H9 (cell line): ENCODE measurements around the gene RARS1. TPM values are rescaled to one million over a fixed set of nuclear protein-coding genes. Genes with fewer than 3 reads are reported as not detected.

Source experiments
- DNase-seq: peaks from one replicate; pipeline ENCODE4 v3.0.0-alpha.2; 2017
- H2AFZ ChIP-seq: one replicate; pipeline ENCODE4 v1.6.1; 2013; ENCODE audit warnings: mild to moderate bottlenecking, low read length, control low read depth, moderate library complexity
- H2AK5ac ChIP-seq: 2 replicates; pipeline ENCODE4 v1.6.1; 2013; ENCODE audit warnings: low read length, control low read depth, mixed read lengths; ENCODE audit not compliant: insufficient read length
- H2BK120ac ChIP-seq: one replicate; pipeline ENCODE4 v1.6.1; 2013; ENCODE audit warnings: low read depth, mild to moderate bottlenecking, low read length, control low read depth, inconsistent platforms; ENCODE audit not compliant: poor library complexity, severe bottlenecking
- H2BK12ac ChIP-seq: 2 replicates; pipeline ENCODE4 v1.6.1; 2013; ENCODE audit warnings: low read length, control low read depth, mixed read lengths, low read depth; ENCODE audit not compliant: insufficient read length
- H2BK15ac ChIP-seq: 2 replicates; pipeline ENCODE4 v1.6.1; 2013; ENCODE audit warnings: low read depth, low read length, control low read depth
- H2BK20ac ChIP-seq: one replicate; pipeline ENCODE4 v1.6.1; 2013; ENCODE audit warnings: low read depth, mild to moderate bottlenecking, low read length, control low read depth, inconsistent platforms; ENCODE audit not compliant: poor library complexity, severe bottlenecking
- H2BK5ac ChIP-seq: 2 replicates; pipeline ENCODE4 v1.6.1; 2013; ENCODE audit warnings: low read length, control low read depth, mixed read lengths; ENCODE audit not compliant: insufficient read length
- H3K14ac ChIP-seq: 2 replicates; pipeline ENCODE4 v1.6.1; 2013; ENCODE audit warnings: low read length, control low read depth; ENCODE audit not compliant: insufficient read depth
- H3K18ac ChIP-seq: 2 replicates; pipeline ENCODE4 v1.6.1; 2013; ENCODE audit warnings: low read depth, mild to moderate bottlenecking, mixed read lengths, low read length, control low read depth; ENCODE audit not compliant: insufficient read length
- H3K23ac ChIP-seq: 2 replicates; pipeline ENCODE4 v1.6.1; 2013; ENCODE audit warnings: low read length, control low read depth, mixed read lengths, low read depth; ENCODE audit not compliant: insufficient read length
- H3K23me2 ChIP-seq: 2 replicates; pipeline ENCODE4 v1.6.1; 2013; ENCODE audit warnings: low read depth, mild to moderate bottlenecking, mixed read lengths, low read length, control low read depth; ENCODE audit not compliant: insufficient read length, poor library complexity, severe bottlenecking
- H3K27ac ChIP-seq: 2 replicates; pipeline ENCODE4 v1.5.1; 2013; ENCODE audit warnings: low read length, control low read depth, mixed read lengths, low read depth; ENCODE audit not compliant: insufficient read length
- H3K27me3 ChIP-seq: 2 replicates; pipeline ENCODE4 v1.6.1; 2013; ENCODE audit warnings: low read length, control low read depth, inconsistent platforms; ENCODE audit not compliant: insufficient read depth
- H3K4ac ChIP-seq: 2 replicates; pipeline ENCODE4 v1.6.1; 2013; ENCODE audit warnings: low read depth, mild to moderate bottlenecking, control low read depth, inconsistent platforms, low read length, moderate library complexity
- H3K4me1 ChIP-seq: 2 replicates; pipeline ENCODE4 v1.6.1; 2013; ENCODE audit warnings: low read length, control low read depth, inconsistent platforms; ENCODE audit not compliant: insufficient read depth
- H3K4me2 ChIP-seq: 2 replicates; pipeline ENCODE4 v1.6.1; 2013; ENCODE audit warnings: low read length, control low read depth, mixed read lengths; ENCODE audit not compliant: insufficient read length, insufficient read depth
- H3K56ac ChIP-seq: 2 replicates; pipeline ENCODE4 v1.6.1; 2013; ENCODE audit warnings: low read depth, mild to moderate bottlenecking, mixed read lengths, low read length, control low read depth; ENCODE audit not compliant: insufficient read length
- H3K79me1 ChIP-seq: 2 replicates; pipeline ENCODE4 v1.6.1; 2013; ENCODE audit warnings: low read depth, mild to moderate bottlenecking, moderate library complexity, low read length, control low read depth, inconsistent platforms; ENCODE audit not compliant: insufficient read depth, poor library complexity, severe bottlenecking
- H3K79me2 ChIP-seq: 2 replicates; pipeline ENCODE4 v1.6.1; 2013; ENCODE audit warnings: low read length, control low read depth, inconsistent platforms; ENCODE audit not compliant: insufficient read depth
- H3K9ac ChIP-seq: 2 replicates; pipeline ENCODE4 v1.6.1; 2013; ENCODE audit warnings: low read length, control low read depth, mixed read lengths; ENCODE audit not compliant: insufficient read length; ENCODE audit errors: extremely low read depth
- H3K9me3 ChIP-seq: one replicate; pipeline ENCODE4 v1.6.1; 2013; ENCODE audit warnings: low read depth, low read length, inconsistent platforms; ENCODE audit not compliant: control insufficient read depth
- H3T11ph ChIP-seq: one replicate; pipeline ENCODE4 v1.6.1; 2013; ENCODE audit warnings: mild to moderate bottlenecking, low read length, control low read depth, inconsistent platforms
- H4K20me1 ChIP-seq: one replicate; pipeline ENCODE4 v1.6.1; 2013; ENCODE audit not compliant: control insufficient read depth, insufficient read length, insufficient read depth
- H4K5ac ChIP-seq: 2 replicates; pipeline ENCODE4 v1.6.1; 2013; ENCODE audit warnings: low read depth, mild to moderate bottlenecking, mixed read lengths, low read length, control low read depth; ENCODE audit not compliant: insufficient read length
- H4K8ac ChIP-seq: replicated peaks from 2 replicates; pipeline ENCODE4 v1.6.1; 2013; ENCODE audit warnings: low read length, control low read depth, mixed read lengths, low read depth; ENCODE audit not compliant: insufficient read length
- H4K91ac ChIP-seq: 2 replicates; pipeline ENCODE4 v1.6.1; 2013; ENCODE audit warnings: low read depth, mild to moderate bottlenecking, moderate library complexity, mixed read lengths, low read length, control low read depth; ENCODE audit not compliant: insufficient read length
- H3K27ac Mint-ChIP-seq, 3 experiments: 2 replicates in 2 of 3; 3 replicates in 1 of 3; pipeline ENCODE4 v1.8.0; 2020 to 2021; ENCODE audit warnings: mixed read lengths in 3 of 3, mild to moderate bottlenecking in 1 of 3, moderate library complexity in 1 of 3
- H3K27me3 Mint-ChIP-seq: 2 replicates; pipeline ENCODE4 v1.8.0; 2021; ENCODE audit warnings: low read depth, mild to moderate bottlenecking, moderate library complexity, mixed read lengths
- H3K36me3 Mint-ChIP-seq, 3 experiments: 2 replicates in 2 of 3; 3 replicates in 1 of 3; pipeline ENCODE4 v1.8.0; 2020 to 2021; ENCODE audit warnings: low read depth in 3 of 3, mixed read lengths in 3 of 3; ENCODE audit not compliant: insufficient read depth in 1 of 3
- H3K4me1 Mint-ChIP-seq, 2 experiments: 2 replicates each; pipeline ENCODE4 v1.8.0; 2020; ENCODE audit warnings: mixed read lengths in 2 of 2
- H3K4me3 Mint-ChIP-seq, 2 experiments: 2 replicates in 1 of 2; 3 replicates in 1 of 2; pipeline ENCODE4 v1.8.0; 2020 to 2021; ENCODE audit warnings: mild to moderate bottlenecking in 2 of 2, mixed read lengths in 2 of 2, moderate library complexity in 1 of 2
- H3K9me3 Mint-ChIP-seq, 2 experiments: 2 replicates in 1 of 2; 3 replicates in 1 of 2; pipeline ENCODE4 v1.8.0; 2020; ENCODE audit warnings: mild to moderate bottlenecking in 2 of 2, mixed read lengths in 2 of 2, moderate library complexity in 1 of 2
- CTCF ChIP-seq: fragments of 200-600 bp; sonication (generic); conservative IDR thresholded peaks from 3 replicates; pipeline ENCODE4 v1.8.0; 2021; ENCODE audit warnings: antibody characterized with exemption, mild to moderate bottlenecking
- WGBS: extraction: QIAGEN DNeasy Blood & Tissue Kit; methylation state at CpG from one replicate; pipeline ENCODE4 v1.1.7; 2013; ENCODE audit warnings: missing lambda C conversion rate, low lambda C conversion rate, mixed read lengths; ENCODE audit not compliant: insufficient read length; ENCODE audit errors: extremely low coverage; 5-methylcytosine and 5-hydroxymethylcytosine counted together
- total RNA-seq: library from RNA; stranded (reverse); gene quantifications from 2 replicates; pipeline ENCODE4 v1.2.1, GENCODE V29; 2021

RARS1 gene
- total RNA-seq, 1 experiment from 2014 or later = 108 TPM

DNA sequence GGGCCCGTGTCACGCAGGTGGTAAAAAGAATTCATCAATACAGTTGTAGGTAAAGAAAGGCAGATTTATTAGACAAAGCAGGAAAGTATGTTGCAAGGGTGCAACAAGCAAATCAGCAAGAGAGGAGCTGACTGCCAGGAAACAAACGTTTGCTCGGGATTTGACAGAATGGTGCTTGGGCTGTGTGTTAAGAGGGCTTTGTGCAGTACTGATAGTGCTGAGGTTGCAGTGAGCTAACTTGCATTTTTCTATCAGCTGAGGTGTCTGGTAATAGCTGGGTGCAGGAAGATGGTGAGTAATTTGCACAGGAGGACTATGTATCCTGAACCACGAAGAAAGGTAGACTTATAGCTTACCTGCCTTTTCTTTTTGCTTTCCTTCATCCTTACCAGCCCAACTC lies 3.9 kb upstream of the RARS1 start:
- Histone ChIP-seq H4K5ac (no peak overlapping the region), H2BK15ac (no peak overlapping the region), H3K9me3 (no peaks in the 10 kb centered on the region), H4K91ac (no peak overlapping the region), H2BK20ac (no peak overlapping the region), H3K23ac (no peak overlapping the region), H2AK5ac (no peak overlapping the region), H3K27me3 (no peaks in the 10 kb centered on the region), H3T11ph (no peak overlapping the region), H3K4me1 (0 out of 2 replicates have a peak, but pooled peaks cover 2% of the 10 kb centered on the region), H3K4ac (no peak overlapping the region), H4K20me1 (no peaks in the 10 kb centered on the region), H3K27ac (no peak overlapping the region), H3K79me1 (no peaks in the 10 kb centered on the region), H3K18ac (no peak overlapping the region), H2BK5ac (no peak overlapping the region), H3K4me2 (no peak overlapping the region), H2AFZ (no peak overlapping the region), H3K14ac (no peak overlapping the region), H3K9ac (no peak overlapping the region), H4K8ac (no peak overlapping the region), H3K23me2 (no peaks in the 10 kb centered on the region), H3K56ac (no peak overlapping the region), H3K79me2 (no peaks in the 10 kb centered on the region), H2BK12ac (no peak overlapping the region), H2BK120ac (no peak overlapping the region)
- H3K4me1 Mint-ChIP-seq = peaks cover 4 to 9% of the 10 kb centered on the region in 2 experiments
- no peak overlapping the region for H3K4me3 Mint-ChIP-seq
- H3K27ac Mint-ChIP-seq = no peak overlapping the region
- TF ChIP-seq CTCF = no peak
- H3K27me3 Mint-ChIP-seq = peaks cover 5% of the 10 kb centered on the region
- DNase-seq = no peak
- no peaks in the 10 kb centered on the region for H3K9me3 Mint-ChIP-seq
- peaks cover 0 to 2% (median 2%) of the 10 kb centered on the region in 3 experiments; a peak in 4 of 7 replicates for H3K36me3 Mint-ChIP-seq
- WGBS = no CpG with 5 or more reads among the region's 5 CpGs
